Fibroblast of the aortic adventitia (primary cell): ENCODE data around the gene CHD3. TPM values are rescaled to one million over a fixed set of nuclear protein-coding genes. Genes with fewer than 3 reads are reported as not detected.

Source experiments
- DNase-seq: peaks from one replicate; pipeline ENCODE4 v3.0.0-alpha.2; 2010; ENCODE audit warnings: low read depth
- H3K4me3 ChIP-seq: 2 replicates; pipeline ENCODE4 v1.5.1; 2011; ENCODE audit warnings: low read depth, mild to moderate bottlenecking, control low read depth, low read length, moderate library complexity
- CTCF ChIP-seq: IDR thresholded peaks from 2 replicates; pipeline ENCODE4 v1.5.1; 2011; ENCODE audit warnings: mild to moderate bottlenecking, low read length, control low read depth, inconsistent platforms; ENCODE audit not compliant: insufficient read depth
- total RNA-seq: library from RNA; depleted of rRNA; stranded (reverse); fragments of >200 nt; gene quantifications from 2 replicates; pipeline ENCODE4 v1.2.3, GENCODE V29; 2012; ENCODE audit warnings: low replicate concordance

Gene CHD3
- total RNA-seq, 1 donor = 81.5 TPM

- peak; percentile 64 for DNase-seq
- H3K4me3 ChIP-seq = peak overlapping the region; percentile 59
- TF ChIP-seq CTCF = no peak
Observed at GRCh38 chr17:7883781-7884386, 4.7 kb upstream of the CHD3 start.

- H3K4me3 ChIP-seq = peak overlapping the region; percentile 82
- no peak for DNase-seq
- no peak for TF ChIP-seq CTCF
Observed at GRCh38 chr17:7884581-7885366, 3.8 kb upstream of the CHD3 start.

GRCh38 chr17:7885367-7886226 is 3.0 kb upstream of the CHD3 start:
- no peak for TF ChIP-seq CTCF
- peak overlapping the region; percentile 82 for H3K4me3 ChIP-seq
- peak; percentile 18 for DNase-seq

GRCh38 chr17:7886227-7887037 is 2.2 kb upstream of the CHD3 start:
- peak overlapping the region; percentile 82 for H3K4me3 ChIP-seq
- DNase-seq = peak; percentile 31
- no peak for TF ChIP-seq CTCF

GRCh38 chr17:7887038-7887481 is 1.5 kb upstream of the CHD3 start:
- DNase-seq = no peak
- peak overlapping the region; percentile 82 for H3K4me3 ChIP-seq
- TF ChIP-seq CTCF = no peak
